ENCODE data around the gene MRFAP1L1. TPM values are rescaled to one million over a fixed set of nuclear protein-coding genes. Genes with fewer than 3 reads are reported as not detected.

Gene MRFAP1L1
- total and polyA plus RNA-seq, 9 of the 15 experiments (the other 6 are each of a cell fraction or from before 2014, with no cell fraction given), result 37.6 to 111 (median 83.8) TPM

DNA sequence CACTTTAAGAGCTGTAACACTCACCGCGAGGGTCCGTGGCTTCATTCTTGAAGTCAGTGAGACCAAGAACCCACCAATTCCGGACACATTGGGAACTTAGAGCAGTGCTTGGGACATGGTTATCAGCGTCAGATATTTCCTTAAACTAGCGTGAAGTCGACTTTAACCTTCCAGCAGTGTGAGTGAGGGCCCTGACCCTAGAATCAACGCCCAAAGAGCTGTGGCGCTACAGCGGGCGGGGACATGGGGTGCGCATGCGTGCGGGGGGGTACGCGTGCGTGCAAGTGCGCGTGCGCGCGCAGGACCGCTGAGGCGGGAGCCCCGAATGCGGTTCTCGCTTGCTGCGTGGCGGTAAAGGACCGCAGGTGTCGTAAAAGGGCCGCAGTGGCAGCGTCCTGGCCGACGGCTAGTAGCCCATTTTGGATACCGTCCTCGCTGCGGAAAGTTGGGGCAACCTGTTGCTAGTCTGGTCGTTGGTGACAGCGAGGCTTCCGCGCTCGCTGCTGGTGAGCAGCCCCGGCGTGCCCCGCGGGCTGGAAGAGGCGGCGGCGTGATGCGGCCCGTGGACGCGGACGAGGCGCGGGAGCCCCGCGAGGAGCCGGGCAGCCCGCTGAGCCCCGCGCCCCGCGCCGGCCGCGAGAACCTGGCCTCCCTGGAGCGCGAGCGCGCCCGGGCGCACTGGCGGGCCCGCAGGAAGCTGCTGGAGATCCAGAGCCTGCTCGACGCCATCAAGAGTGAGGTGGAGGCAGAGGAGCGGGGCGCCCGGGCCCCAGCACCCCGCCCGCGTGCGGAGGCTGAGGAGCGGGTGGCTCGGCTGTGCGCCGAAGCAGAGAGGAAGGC is 35.8 kb downstream of the MRFAP1L1 start:
- peaks cover 44% of the 10 kb centered on the region for H3K79me2 ChIP-seq (ENCODE audit: control insufficient read depth, insufficient read depth, low read length)
- TF ChIP-seq, protein P1, sequence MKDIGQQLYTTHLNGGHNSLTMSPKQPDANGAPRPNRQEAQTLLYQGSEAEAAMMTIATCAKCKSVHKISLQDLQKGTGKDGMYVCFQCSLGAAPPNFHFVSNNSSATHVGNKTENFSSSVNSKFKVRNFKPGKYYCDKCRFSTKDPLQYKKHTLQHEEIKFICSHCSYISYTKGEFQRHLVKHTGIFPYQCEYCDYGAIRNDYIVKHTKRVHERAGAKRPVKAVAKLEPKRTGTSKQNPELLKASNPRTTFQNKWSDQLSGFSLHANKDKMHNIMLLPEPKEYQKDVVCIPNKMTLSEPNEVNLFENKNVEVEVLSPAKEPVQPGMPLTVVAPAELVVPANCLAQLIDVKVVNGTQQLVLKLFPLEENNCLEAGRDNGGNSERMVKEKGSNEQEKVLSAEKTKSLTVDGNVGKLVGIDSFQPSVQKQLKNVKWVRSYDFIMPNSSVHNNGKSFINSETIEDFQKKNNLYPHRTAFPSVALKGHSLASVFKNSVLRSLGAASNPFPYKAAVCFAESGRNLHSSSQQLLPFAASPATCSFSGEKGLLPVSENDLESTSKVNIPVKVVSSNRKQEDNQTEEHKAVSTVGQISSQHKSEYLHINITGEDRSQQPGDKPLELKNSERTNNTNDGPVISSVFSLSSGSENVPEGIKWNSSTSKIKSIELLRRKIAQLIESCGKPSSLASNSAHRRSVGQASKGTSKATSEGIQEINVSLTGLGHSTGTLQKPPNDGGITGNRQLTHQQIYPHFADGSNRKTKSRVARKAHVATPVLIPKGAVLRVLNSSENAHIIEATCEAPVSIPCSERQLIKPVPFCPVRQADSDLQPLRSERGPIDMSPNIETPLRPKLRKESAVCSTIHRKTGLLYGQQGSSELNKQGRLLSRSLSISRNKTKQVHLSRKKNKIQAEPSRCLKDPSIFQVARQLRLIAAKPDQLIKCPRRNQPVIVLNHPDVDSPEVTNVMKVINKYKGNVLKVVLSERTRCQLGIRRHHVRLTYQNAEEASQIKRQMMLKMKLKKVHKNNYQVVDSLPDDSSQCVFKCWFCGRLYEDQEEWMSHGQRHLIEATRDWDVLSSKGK (CRISPR knock-in tag; IDR thresholded peaks at IDR 0.05), result no peak
- TF ChIP-seq SREBF2 (CRISPR knock-in tag; IDR thresholded peaks at IDR 0.05), result no peak
- TF ChIP-seq ASH1L (IDR thresholded peaks at IDR 0.05; ENCODE audit: borderline replicate concordance, low read depth, partially characterized antibody), result no peak
- TF ChIP-seq ZNF644 (tag; IDR thresholded peaks at IDR 0.05; ENCODE audit: low read depth), result no peak; the same call in 1 of the 2 replicates
- no peak for TF ChIP-seq CCAR2 (IDR thresholded peaks at IDR 0.05; ENCODE audit: low read depth, low read length)
- peak; percentile 81 for TF ChIP-seq TAF9B (IDR thresholded peaks at IDR 0.05; ENCODE audit: partially characterized antibody)
- no peak for TF ChIP-seq ZNF277 (CRISPR knock-in tag; IDR thresholded peaks at IDR 0.05; ENCODE audit: borderline replicate concordance)
- peak; percentile 9; the same call in 1 of the 2 replicates for TF ChIP-seq ZBTB1 (CRISPR knock-in tag; IDR thresholded peaks at IDR 0.05; ENCODE audit: borderline replicate concordance, low read depth)
- TF ChIP-seq NFE2L1 (tag; IDR thresholded peaks at IDR 0.05; ENCODE audit: borderline replicate concordance, low read depth), result no peak
- no peak for TF ChIP-seq HDAC3 (IDR thresholded peaks at IDR 0.05; ENCODE audit: borderline replicate concordance, partially characterized antibody)
- TF ChIP-seq CXXC5 (CRISPR knock-in tag; IDR thresholded peaks at IDR 0.05), result peak; percentile 83
- peak; percentile 79 for TF ChIP-seq TBP (optimal IDR thresholded peaks at IDR 0.05; ENCODE audit: low read depth, low read length)
- no peak; a peak in 1 of 4 replicates for TF ChIP-seq SIN3A (IDR thresholded peaks at IDR 0.05; ENCODE audit: borderline replicate concordance in 2 of 2, control insufficient read depth in 1 of 2, low read depth in 2 of 2, low read length in 2 of 2)

More for the DNA sequence above, 35.8 kb downstream of the MRFAP1L1 start:
- Histone ChIP-seq H3K4me3 (peak overlapping the region; percentile 95), H3K27me3 (ENCODE audit: control insufficient read depth in 2 of 2, insufficient read depth in 2 of 2, low read length in 2 of 2) (no peaks in the 10 kb centered on the region), H3K9me1 (ENCODE audit: control insufficient read depth, insufficient read depth, low read length) (no peaks in the 10 kb centered on the region), H3K27ac (ENCODE audit: extremely low read depth, low read depth, low read length) (peak overlapping the region; percentile 99), H3K4me1 (replicated peaks in 1 of 2; ENCODE audit: control insufficient read depth in 2 of 2, insufficient read depth in 2 of 2, low read length in 2 of 2) (peaks cover 29 to 33% of the 10 kb centered on the region in 2 experiments), H4K20me1 (replicated peaks; ENCODE audit: control insufficient read depth, insufficient read depth, low read length) (peaks cover 34% of the 10 kb centered on the region; the same call in 1 of the 2 replicates), H3K36me3 (ENCODE audit: control insufficient read depth, insufficient read depth, low read length) (peaks cover 37% of the 10 kb centered on the region), H3K4me2 (ENCODE audit: insufficient read depth, low read length) (peak overlapping the region; percentile 90), H2AFZ (ENCODE audit: low read depth, low read length) (peak overlapping the region; percentile 98), H3K9ac (ENCODE audit: insufficient read depth in 1 of 2, low read depth in 2 of 2, low read length in 2 of 2) (peak overlapping the region; percentile 90 to 96), H3K9me3 (replicated peaks; ENCODE audit: control insufficient read depth, insufficient read depth, low read depth, low read length) (no peaks in the 10 kb centered on the region; the same call in 1 of the 2 replicates)
- intact Hi-C loops (cut with micrococcal nuclease), result loop anchor here (2.0 kb wide), 1 partner anchor 43 kb away; the partner anchor contains the start of gene BLOC1S4
- WGBS (ENCODE audit: insufficient coverage, low coverage, missing lambda C conversion rate), result under 1% methylated on average over 86 of the region's 89 CpGs
- POLR2A ChIA-PET, result interaction anchor here (0.6 to 5.4 kb wide), 35 partner anchors 8 to 408 kb away, joined by 3 to 40 read pairs (median 5); partner anchors contain the start of genes MAN2B2, MRFAP1, MRFAP1L1 and S100P
- peak; percentile 96 to 98 (median 97) for DNase-seq (ENCODE audit: extremely low read depth in 1 of 4, low spot score in 3 of 4)
- BruUV-seq (replicated peaks), result TSS peak; percentile 77
- peak; percentile 88 for FAIRE-seq
- ATAC-seq, result peak; percentile 83
- CTCF ChIA-PET (ENCODE audit: low intra/inter-chr PET ratio), result interaction anchor here (0.7 to 0.8 kb wide), 3 partner anchors 34 to 853 kb away, joined by 3 to 4 read pairs (median 3); partner anchors contain the start of gene MRFAP1
- in situ Hi-C loops (cut with MboI), result no loop called here
